ENCODE results near the gene BLTP2.
A peak's percentile ranks its signal among the peaks of the same experiment; 100 is the strongest.
"Not testable (repeated sequence)": the region's sequence is repeated elsewhere in the genome, so short reads cannot be mapped to it uniquely, and the experiment has no call there.

BLTP2 gene

GRCh38 chr17:28646039-28646754, 1.2 kb upstream of the BLTP2 start:
- peak in 2 of 58 donors; percentile 1 to 8 for DNase-seq

- DNase-seq, result no peak
Measured at GRCh38 chr17:28645576-28645939, 600 bp upstream of the BLTP2 start.

- DNase-seq, result peak in 20 of 58 donors; percentile 3 to 46 (median 14)
Measured at GRCh38 chr17:28643983-28644786, 773 bp downstream of the BLTP2 start.

- no peak for DNase-seq
Measured at GRCh38 chr17:28641579-28641978, 3.4 kb downstream of the BLTP2 start.

GRCh38 chr17:28635506-28635905, 9.5 kb downstream of the BLTP2 start:
- no peak for DNase-seq

GRCh38 chr17:28634206-28634865, 10.6 kb downstream of the BLTP2 start:
- peak in 2 of 58 donors; percentile 8 to 29 for DNase-seq

GRCh38 chr17:28626818-28627217, 18.1 kb downstream of the BLTP2 start:
- DNase-seq, result no peak

GRCh38 chr17:28624148-28624547, 20.8 kb downstream of the BLTP2 start:
- no peak for DNase-seq

- DNase-seq, result peak in 5 of 58 donors; percentile 1 to 14 (median 5)
Measured at GRCh38 chr17:28623696-28624095, 21.3 kb downstream of the BLTP2 start.

- no peak for DNase-seq
Measured at GRCh38 chr17:28622186-28622585, 22.8 kb downstream of the BLTP2 start.

- no peak for DNase-seq
Measured at GRCh38 chr17:28620010-28620409, 24.9 kb downstream of the BLTP2 start.

- DNase-seq, result no peak
Measured at GRCh38 chr17:28618464-28618863, 26.5 kb downstream of the BLTP2 start.

- DNase-seq, result no peak
Measured at GRCh38 chr17:28616281-28616680, 28.7 kb downstream of the BLTP2 start.

- no peak for DNase-seq
Measured at GRCh38 chr17:28615260-28615940, 29.6 kb downstream of the BLTP2 start.

- DNase-seq, result peak in 48 of 58 donors; percentile 4 to 78 (median 41)
Measured at GRCh38 chr17:28613931-28614381, 31.0 kb downstream of the BLTP2 start, which contains the start of gene RSKR. Gene RSKR (minus strand): TSS chr17:28614185. CDS start chr17:28614161, 24 bp downstream.

- DNase-seq, result peak in 24 of 58 donors; percentile 1 to 40 (median 16)
Measured at GRCh38 chr17:28612936-28613872, 31.8 kb downstream of the BLTP2 start.

- DNase-seq, result no peak
Measured at GRCh38 chr17:28612531-28612930, 32.4 kb downstream of the BLTP2 start.

GRCh38 chr17:28610376-28610775, 34.6 kb downstream of the BLTP2 start:
- DNase-seq, result no peak

- not testable (repeated sequence) for DNase-seq
Measured at GRCh38 chr17:28604031-28604430, 40.9 kb downstream of the BLTP2 start.
